ENCODE results near the gene KLHDC7B. TPM values are rescaled to one million over a fixed set of nuclear protein-coding genes. Genes with fewer than 3 reads are reported as not detected.

The KLHDC7B gene
- total and polyA plus RNA-seq, 4 experiments from 2014 or later = 4.3 to 7.5 (median 7.3) TPM

GRCh38 chr22:50576070-50576469 is 30.4 kb downstream of the KLHDC7B start:
- peaks cover under 1% of the 10 kb centered on the region for H3K36me3 ChIP-seq (ENCODE audit: insufficient read depth, low read length)

GRCh38 chr22:50576806-50577696 is 31.4 kb downstream of the KLHDC7B start:
- Mint-ChIP-seq H3K4me1 (peaks cover 3 to 35% (median 14%) of the 10 kb centered on the region in 4 donors), H3K27ac (peak overlapping the region in 2 of 7 donors; percentile 23 to 52), H3K27me3 (no peaks in the 10 kb centered on the region), H3K9me3 (no peaks in the 10 kb centered on the region), H3K36me3 (peaks cover 10 to 17% of the 10 kb centered on the region in 2 donors), H3K4me3 (peak overlapping the region in 1 of 8 donors; percentile 57)
- ChIA-PET POLR2A (ENCODE audit: partially characterized antibody) (interaction anchor here (0.6 to 7.4 kb wide), 10 partner anchors 10 to 122 kb away, joined by 3 to 65 read pairs (median 4); partner anchors contain the start of genes LMF2, NCAPH2, SCO2 and SYCE3), CTCF (ENCODE audit: partially characterized antibody) (interaction anchor here (2.5 kb wide), 1 partner anchor 14 kb away, joined by 10 read pairs; the partner anchor contains the start of gene SYCE3)
- Histone ChIP-seq H3K9me3 (ENCODE audit: control insufficient read depth in 1 of 2, low read length in 2 of 2) (no peaks in the 10 kb centered on the region), H3K4me1 (ENCODE audit: insufficient read depth, low read length) (peaks cover 18% of the 10 kb centered on the region), H3K27me3 (ENCODE audit: insufficient read depth, low read length) (no peaks in the 10 kb centered on the region), H3K4me3 (ENCODE audit: low read length in 2 of 2) (no peak overlapping the region), H3K27ac (ENCODE audit: low read depth, low read length) (no peak overlapping the region), H3K36me3 (ENCODE audit: insufficient read depth, low read length) (no peaks in the 10 kb centered on the region)
- DNase-seq = no peak
- intact Hi-C loops (cut with micrococcal nuclease) = no loop called here

More at GRCh38 chr22:50576070-50576469, 30.4 kb downstream of the KLHDC7B start:
- POLR2A ChIA-PET (ENCODE audit: partially characterized antibody) = interaction anchor here (1.5 to 7.4 kb wide), 4 partner anchors 12 to 68 kb away, joined by 3 to 65 read pairs (median 8); partner anchors contain the start of genes LMF2, NCAPH2 and SYCE3
- no peaks in the 10 kb centered on the region for H3K9me3 Mint-ChIP-seq
- DNase-seq = no peak
- Histone ChIP-seq H3K4me1 (ENCODE audit: insufficient read depth, low read length) (peaks cover 8% of the 10 kb centered on the region), H3K27ac (ENCODE audit: low read depth, low read length) (no peak overlapping the region), H3K4me3 (ENCODE audit: low read length in 2 of 2) (no peak overlapping the region), H3K9me3 (ENCODE audit: control insufficient read depth in 1 of 2, low read length in 2 of 2) (no peaks in the 10 kb centered on the region), H3K27me3 (ENCODE audit: insufficient read depth, low read length) (no peaks in the 10 kb centered on the region)
- no peak overlapping the region for H3K4me3 Mint-ChIP-seq
- CTCF ChIA-PET (ENCODE audit: partially characterized antibody) = interaction anchor here (2.5 kb wide), 1 partner anchor 13 kb away, joined by 10 read pairs; the partner anchor contains the start of gene SYCE3
- no peaks in the 10 kb centered on the region for H3K27me3 Mint-ChIP-seq
- intact Hi-C loops (cut with micrococcal nuclease) = no loop called here
- H3K27ac Mint-ChIP-seq = no peak overlapping the region
- H3K36me3 Mint-ChIP-seq = peaks cover 10 to 20% of the 10 kb centered on the region in 2 donors
- H3K4me1 Mint-ChIP-seq = peaks cover 3 to 25% (median 10%) of the 10 kb centered on the region in 4 donors

- Mint-ChIP-seq H3K27ac (peak overlapping the region in 1 of 7 donors; percentile 52), H3K36me3 (peaks cover 8 to 13% of the 10 kb centered on the region in 2 donors), H3K27me3 (no peaks in the 10 kb centered on the region), H3K4me3 (peak overlapping the region in 1 of 8 donors; percentile 57), H3K9me3 (no peaks in the 10 kb centered on the region), H3K4me1 (peaks cover 3 to 38% (median 14%) of the 10 kb centered on the region in 4 donors)
- no peaks in the 10 kb centered on the region for H3K9me3 ChIP-seq (ENCODE audit: control insufficient read depth in 1 of 2, low read length in 2 of 2)
- peaks cover 19% of the 10 kb centered on the region for H3K4me1 ChIP-seq (ENCODE audit: insufficient read depth, low read length)
- no peak overlapping the region for H3K27ac ChIP-seq (ENCODE audit: low read depth, low read length)
- no peaks in the 10 kb centered on the region for H3K36me3 ChIP-seq (ENCODE audit: insufficient read depth, low read length)
- intact Hi-C loops (cut with micrococcal nuclease) = no loop called here
- no peak for DNase-seq
- no peaks in the 10 kb centered on the region for H3K27me3 ChIP-seq (ENCODE audit: insufficient read depth, low read length)
- ChIA-PET CTCF (ENCODE audit: partially characterized antibody) (interaction anchor here (2.5 kb wide), 1 partner anchor 14 kb away, joined by 10 read pairs; the partner anchor contains the start of gene SYCE3), POLR2A (ENCODE audit: partially characterized antibody) (interaction anchor here (0.6 to 7.4 kb wide), 10 partner anchors 10 to 123 kb away, joined by 3 to 65 read pairs (median 4); partner anchors contain the start of genes SCO2, SYCE3 and TYMP)
- H3K4me3 ChIP-seq (ENCODE audit: low read length in 2 of 2) = no peak overlapping the region
These were observed 31.9 kb downstream of the KLHDC7B start for GRCh38 chr22:50577697-50577986.

DNA sequence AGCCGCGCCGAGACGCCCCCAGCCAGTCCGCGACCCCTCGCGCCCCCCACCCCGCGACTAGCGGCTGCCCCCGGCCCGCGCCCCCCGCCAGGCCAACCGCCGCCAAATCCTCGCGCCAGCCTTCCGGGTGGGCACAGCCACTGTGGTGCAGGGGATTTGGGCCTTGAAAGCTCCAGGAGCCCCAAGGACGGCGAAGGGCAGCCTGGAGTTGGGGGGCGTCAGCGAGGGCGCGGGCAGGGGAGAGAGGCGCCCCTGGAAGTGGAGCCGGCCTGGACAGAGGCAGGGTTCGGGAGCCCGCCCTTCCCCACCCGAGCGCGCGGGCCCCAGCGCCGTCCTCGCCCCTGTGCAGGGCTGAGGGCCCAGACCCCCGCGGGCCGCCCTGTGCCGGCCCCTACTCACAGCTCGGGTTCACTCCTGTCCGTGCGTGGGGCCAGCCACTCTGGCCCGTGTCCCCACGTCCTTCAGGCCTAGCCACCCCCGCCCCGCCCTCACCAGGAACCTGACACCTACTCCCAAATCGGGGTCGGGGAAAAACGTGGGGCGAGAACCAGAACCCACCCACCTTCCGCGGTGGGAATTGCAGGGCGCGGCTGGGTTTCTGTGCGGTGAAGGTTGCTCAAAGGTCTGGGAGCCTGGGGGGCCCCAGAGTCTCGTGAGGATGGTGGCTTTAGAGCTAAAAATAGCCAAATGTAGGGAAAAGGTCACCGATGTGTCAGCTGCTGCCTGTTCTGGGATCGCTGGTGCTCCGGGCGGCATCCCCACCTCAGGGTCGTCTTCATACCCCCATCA is 32.5 kb downstream of the KLHDC7B start, which contains the start of gene CPT1B:
Gene CPT1B, minus strand, starts transcription at position 441 of the 789 bp plus-strand sequence. CDS start 512 bp downstream, outside the sequence.
- H3K27me3 Mint-ChIP-seq = no peaks in the 10 kb centered on the region
- H3K27me3 ChIP-seq (ENCODE audit: insufficient read depth, low read length) = no peaks in the 10 kb centered on the region
- no peak for DNase-seq
- ChIA-PET POLR2A (ENCODE audit: partially characterized antibody) (interaction anchor here (0.6 to 7.4 kb wide), 11 partner anchors 14 to 69 kb away, joined by 3 to 65 read pairs (median 5); partner anchors contain the start of genes SCO2, SYCE3 and TYMP), CTCF (ENCODE audit: partially characterized antibody) (interaction anchor here (2.5 kb wide), 1 partner anchor 15 kb away, joined by 10 read pairs; the partner anchor contains the start of gene SYCE3)
- H3K27ac Mint-ChIP-seq = peak within 1 kb of the TSS in 2 of 7 donors; percentile 23 to 52
- no peaks in the 10 kb centered on the region for H3K9me3 Mint-ChIP-seq
- no peak within 1 kb of the TSS for H3K27ac ChIP-seq (ENCODE audit: low read depth, low read length)
- no peaks in the 10 kb centered on the region for H3K9me3 ChIP-seq (ENCODE audit: control insufficient read depth in 1 of 2, low read length in 2 of 2)
- H3K4me3 Mint-ChIP-seq = peak within 1 kb of the TSS in 1 of 8 donors; percentile 57
- H3K36me3 ChIP-seq (ENCODE audit: insufficient read depth, low read length) = no peaks in the 10 kb centered on the region
- H3K4me1 Mint-ChIP-seq = peaks cover 3 to 43% (median 14%) of the 10 kb centered on the region in 4 donors
- peaks cover 7 to 15% of the 10 kb centered on the region in 2 donors for H3K36me3 Mint-ChIP-seq
- H3K4me1 ChIP-seq (ENCODE audit: insufficient read depth, low read length) = peaks cover 19% of the 10 kb centered on the region
- intact Hi-C loops (cut with micrococcal nuclease) = no loop called here
- no peak within 1 kb of the TSS for H3K4me3 ChIP-seq (ENCODE audit: low read length in 2 of 2)

DNA sequence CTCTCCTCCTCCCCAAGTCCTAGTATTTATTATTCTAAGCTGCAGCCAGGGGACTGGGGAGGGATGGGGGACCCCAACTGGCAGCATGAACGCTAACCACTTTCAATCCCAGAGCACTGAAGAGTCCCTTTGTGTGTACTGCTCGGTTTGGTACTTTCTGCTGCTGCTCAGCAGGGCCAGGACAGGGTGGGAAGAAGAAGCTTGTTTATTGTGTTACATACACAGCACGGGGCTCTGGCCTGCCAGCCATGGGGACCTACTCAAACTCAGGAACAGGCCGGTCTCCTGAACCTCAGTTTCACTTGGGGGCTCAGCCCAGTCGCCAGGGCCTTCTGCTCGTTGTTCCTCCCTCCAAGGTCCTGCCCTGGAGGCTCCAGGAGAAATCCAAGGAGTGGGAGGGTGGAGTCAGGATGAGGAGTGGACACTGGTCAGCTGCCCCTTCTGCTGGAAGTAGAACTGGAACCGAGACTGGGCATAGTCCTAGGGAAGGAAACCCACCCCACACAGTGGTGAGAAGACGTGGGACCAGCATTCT is 33.1 kb downstream of the KLHDC7B start:
- Mint-ChIP-seq H3K9me3 (no peaks in the 10 kb centered on the region), H3K36me3 (peaks cover 7 to 17% of the 10 kb centered on the region in 2 donors), H3K27me3 (no peaks in the 10 kb centered on the region), H3K4me1 (peaks cover 9 to 49% (median 19%) of the 10 kb centered on the region in 4 donors), H3K27ac (no peak overlapping the region), H3K4me3 (no peak overlapping the region)
- Histone ChIP-seq H3K9me3 (ENCODE audit: control insufficient read depth in 1 of 2, low read length in 2 of 2) (no peaks in the 10 kb centered on the region), H3K27ac (ENCODE audit: low read depth, low read length) (no peak overlapping the region), H3K4me3 (ENCODE audit: low read length in 2 of 2) (no peak overlapping the region), H3K27me3 (ENCODE audit: insufficient read depth, low read length) (no peaks in the 10 kb centered on the region), H3K4me1 (ENCODE audit: insufficient read depth, low read length) (peaks cover 25% of the 10 kb centered on the region), H3K36me3 (ENCODE audit: insufficient read depth, low read length) (no peaks in the 10 kb centered on the region)
- no peak for DNase-seq
- CTCF ChIA-PET (ENCODE audit: partially characterized antibody) = no interaction called here
- intact Hi-C loops (cut with micrococcal nuclease) = no loop called here
- POLR2A ChIA-PET (ENCODE audit: partially characterized antibody) = interaction anchor here (0.9 to 7.4 kb wide), 5 partner anchors 14 to 53 kb away, joined by 5 to 65 read pairs (median 7); partner anchors contain the start of genes SCO2 and SYCE3

- no peak for DNase-seq
- peak overlapping the region in 1 of 7 donors; percentile 30 for H3K27ac Mint-ChIP-seq
- Histone ChIP-seq H3K9me3 (ENCODE audit: control insufficient read depth in 1 of 2, low read length in 2 of 2) (no peaks in the 10 kb centered on the region), H3K27me3 (ENCODE audit: insufficient read depth, low read length) (no peaks in the 10 kb centered on the region), H3K36me3 (ENCODE audit: insufficient read depth, low read length) (no peaks in the 10 kb centered on the region), H3K4me3 (ENCODE audit: low read length in 2 of 2) (no peak overlapping the region), H3K4me1 (ENCODE audit: insufficient read depth, low read length) (peaks cover 26% of the 10 kb centered on the region), H3K27ac (ENCODE audit: low read depth, low read length) (no peak overlapping the region)
- intact Hi-C loops (cut with micrococcal nuclease) = loop anchor here (5.0 kb wide), 1 partner anchor 107 kb away; no protein-coding TSS in a partner anchor
- peaks cover 9 to 49% (median 19%) of the 10 kb centered on the region in 4 donors for H3K4me1 Mint-ChIP-seq
- peak overlapping the region in 1 of 8 donors; percentile 33 for H3K4me3 Mint-ChIP-seq
- ChIA-PET POLR2A (ENCODE audit: partially characterized antibody) (interaction anchor here (1.7 to 7.4 kb wide), 2 partner anchors 15 to 54 kb away, joined by 7 to 65 read pairs; partner anchors contain the start of genes SCO2 and SYCE3), CTCF (ENCODE audit: partially characterized antibody) (no interaction called here)
- no peaks in the 10 kb centered on the region for H3K9me3 Mint-ChIP-seq
- H3K36me3 Mint-ChIP-seq = peaks cover 7 to 17% of the 10 kb centered on the region in 2 donors
- H3K27me3 Mint-ChIP-seq = no peaks in the 10 kb centered on the region
These were observed 34.1 kb downstream of the KLHDC7B start for GRCh38 chr22:50579752-50580151.

Measured in CD4-positive, alpha-beta memory T cell (primary cell).